Hepatocyte (in vitro differentiated cells): ENCODE results near the gene CHST11. TPM values are rescaled to one million over a fixed set of nuclear protein-coding genes. Genes with fewer than 3 reads are reported as not detected.

ENCODE experiments used
- DNase-seq: peaks from one replicate; pipeline ENCODE4 v3.0.0-alpha.2; 2016; ENCODE audit warnings: low spot score
- H2AFZ ChIP-seq: fragments of 200-600 bp; sonication (generic); 2 replicates; pipeline ENCODE4 v1.6.0; 2016; ENCODE audit warnings: antibody characterized with exemption, mild to moderate bottlenecking
- H3K27ac ChIP-seq: fragments of 200-600 bp; sonication (generic); 2 replicates; pipeline ENCODE4 v1.5.1; 2016; ENCODE audit warnings: mild to moderate bottlenecking
- H3K27me3 ChIP-seq: fragments of 200-600 bp; sonication (generic); 2 replicates; pipeline ENCODE4 v1.6.1; 2016
- H3K36me3 ChIP-seq: fragments of 200-600 bp; sonication (generic); replicated peaks from 2 replicates; pipeline ENCODE4 v1.5.1; 2016; ENCODE audit warnings: low read depth; ENCODE audit not compliant: insufficient read depth
- H3K4me1 ChIP-seq: fragments of 200-600 bp; sonication (generic); 2 replicates; pipeline ENCODE4 v1.5.1; 2016; ENCODE audit warnings: mild to moderate bottlenecking, moderate library complexity; ENCODE audit not compliant: insufficient read depth
- H3K4me2 ChIP-seq: fragments of 200-600 bp; sonication (generic); 2 replicates; pipeline ENCODE4 v1.6.0; 2016
- H3K4me3 ChIP-seq: fragments of 200-600 bp; sonication (generic); 2 replicates; pipeline ENCODE4 v1.5.1; 2016; ENCODE audit warnings: mild to moderate bottlenecking
- H3K79me2 ChIP-seq: fragments of 200-600 bp; sonication (generic); 2 replicates; pipeline ENCODE4 v1.6.0; 2017; ENCODE audit warnings: mild to moderate bottlenecking
- H3K9me2 ChIP-seq: fragments of 200-600 bp; sonication (generic); replicated peaks from 2 replicates; pipeline ENCODE4 v1.6.0; 2017; ENCODE audit warnings: mild to moderate bottlenecking; ENCODE audit not compliant: insufficient read depth
- H3K9me3 ChIP-seq: fragments of 200-600 bp; sonication (generic); 2 replicates; pipeline ENCODE4 v1.5.1; 2016; ENCODE audit warnings: low read depth, mild to moderate bottlenecking
- H4K20me1 ChIP-seq: fragments of 200-600 bp; sonication (generic); 2 replicates; pipeline ENCODE4 v1.6.0; 2016; ENCODE audit warnings: mild to moderate bottlenecking; ENCODE audit not compliant: insufficient read depth, poor library complexity, severe bottlenecking
- CTCF ChIP-seq: fragments of 200-600 bp; sonication (generic); IDR thresholded peaks from 2 replicates; pipeline ENCODE4 v1.5.1; 2016; ENCODE audit warnings: antibody characterized with exemption, mild to moderate bottlenecking; ENCODE audit not compliant: poor library complexity
- EZH2phosphoT487 ChIP-seq: fragments of 200-600 bp; sonication (generic); IDR thresholded peaks from one replicate; pipeline ENCODE4 v1.6.1; 2018; ENCODE audit warnings: antibody characterized with exemption, mild to moderate bottlenecking, low read depth, moderate library complexity; ENCODE audit not compliant: unreplicated experiment, severe bottlenecking
- WGBS: methylation state at CpG from one replicate; pipeline ENCODE4 v1.1.6; 2016; ENCODE audit warnings: low lambda C conversion rate; ENCODE audit errors: missing lambda C conversion rate; 5-methylcytosine and 5-hydroxymethylcytosine counted together
- polyA plus RNA-seq: library from polyadenylated mRNA; unstranded; fragments of >200 nt; fragmentation: Nextera tagmentation; extraction: Ambion mirVana; gene quantifications from 2 replicates; pipeline ENCODE4 v1.2.1, GENCODE V29; 2016
- total RNA-seq: library from RNA; depleted of rRNA; stranded (reverse); fragments of >200 nt; gene quantifications from 2 replicates; pipeline ENCODE4 v1.2.3, GENCODE V29; 2014

CHST11 gene
- total and polyA plus RNA-seq, 2 experiments from 2014 or later = 5.2 to 8.9 TPM

DNA sequence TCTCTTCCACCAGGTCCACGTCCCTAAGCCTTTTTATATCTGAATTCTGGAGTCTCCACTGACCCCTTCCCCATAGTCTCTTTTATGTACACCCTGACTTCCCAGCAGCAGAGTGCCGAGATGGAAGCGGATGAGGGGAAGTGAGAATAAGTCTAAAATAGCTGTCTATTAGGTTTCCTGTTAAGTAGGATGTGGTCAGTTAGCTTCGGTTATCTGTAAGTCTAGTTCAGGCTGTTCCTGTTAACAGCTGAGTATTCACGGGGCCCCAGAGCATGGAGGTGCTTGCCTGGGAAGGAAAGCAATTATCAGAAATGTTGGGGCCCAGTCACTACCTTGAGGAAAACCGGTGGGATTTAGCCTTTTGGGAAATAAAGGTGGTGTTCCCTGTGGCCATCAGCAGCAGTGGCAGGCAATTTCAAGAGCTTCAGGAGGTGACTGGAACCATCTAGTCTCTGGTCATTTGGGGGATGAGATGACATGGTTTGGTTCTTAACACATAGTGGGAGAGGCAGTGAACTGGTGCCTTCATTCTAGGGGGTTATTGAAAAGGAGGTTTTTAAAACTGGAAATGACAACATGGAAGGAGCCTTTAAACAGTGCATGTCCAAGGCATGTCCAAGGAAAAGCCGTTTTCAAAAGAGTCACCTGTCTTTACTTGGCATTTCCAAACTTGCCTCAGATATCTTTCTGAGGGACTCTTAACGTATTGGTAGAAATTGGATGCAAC is 21.8 kb downstream of the CHST11 start:
- H3K4me3 ChIP-seq = no peak overlapping the region
- no peak overlapping the region for H2AFZ ChIP-seq
- TF ChIP-seq EZH2phosphoT487 (no peak), CTCF (no peak)
- no peaks in the 10 kb centered on the region for H3K36me3 ChIP-seq
- 89% methylated on average over 8 of the region's 8 CpGs for WGBS
- no peaks in the 10 kb centered on the region for H3K79me2 ChIP-seq
- no peak overlapping the region for H3K4me2 ChIP-seq
- no peaks in the 10 kb centered on the region for H3K9me3 ChIP-seq
- no peaks in the 10 kb centered on the region for H3K27me3 ChIP-seq
- DNase-seq = no peak
- H3K9me2 ChIP-seq = no peaks in the 10 kb centered on the region
- no peak overlapping the region for H3K27ac ChIP-seq
- no peaks in the 10 kb centered on the region for H4K20me1 ChIP-seq
- H3K4me1 ChIP-seq = no peaks in the 10 kb centered on the region

DNA sequence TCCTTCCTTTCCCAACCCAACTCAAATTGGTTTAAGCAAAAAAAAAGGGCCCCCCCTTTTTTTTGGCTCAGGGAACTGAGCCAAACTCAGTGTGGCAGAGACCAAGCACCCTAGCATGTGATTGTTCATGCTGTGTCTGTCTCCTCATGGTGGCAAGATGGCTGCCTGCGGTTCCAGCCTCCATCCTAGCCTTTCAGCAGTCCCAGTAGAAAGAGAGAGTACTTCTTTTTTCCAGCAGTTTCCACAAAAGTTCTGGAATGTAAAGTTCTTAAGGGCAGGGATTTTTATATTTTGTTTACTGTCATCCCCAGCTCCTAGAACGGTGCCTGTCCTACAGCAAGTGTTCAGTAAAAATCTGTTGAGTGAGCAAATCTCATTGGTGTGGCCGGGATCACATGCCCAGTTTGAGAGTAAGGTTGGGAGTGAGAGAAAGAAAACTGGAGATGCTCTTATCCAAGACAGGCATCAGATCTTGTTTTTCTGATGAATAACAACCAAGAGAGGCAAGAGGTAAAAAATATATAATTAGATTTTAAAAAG is 22.4 kb downstream of the CHST11 start:
- Histone ChIP-seq H3K4me2 (no peak overlapping the region), H3K27ac (no peak overlapping the region), H2AFZ (no peak overlapping the region), H3K79me2 (no peaks in the 10 kb centered on the region), H4K20me1 (no peaks in the 10 kb centered on the region), H3K27me3 (no peaks in the 10 kb centered on the region), H3K4me1 (no peaks in the 10 kb centered on the region), H3K36me3 (no peaks in the 10 kb centered on the region), H3K9me3 (no peaks in the 10 kb centered on the region), H3K9me2 (no peaks in the 10 kb centered on the region), H3K4me3 (no peak overlapping the region)
- no peak for TF ChIP-seq CTCF
- no peak for TF ChIP-seq EZH2phosphoT487
- 90% methylated on average over 3 of the region's 3 CpGs for WGBS
- no peak for DNase-seq

- H3K27ac ChIP-seq = no peak overlapping the region
- no peak overlapping the region for H3K4me2 ChIP-seq
- no peak for TF ChIP-seq CTCF
- no peak overlapping the region for H2AFZ ChIP-seq
- no peaks in the 10 kb centered on the region for H3K27me3 ChIP-seq
- H3K4me3 ChIP-seq = no peak overlapping the region
- H3K4me1 ChIP-seq = no peaks in the 10 kb centered on the region
- no peaks in the 10 kb centered on the region for H3K36me3 ChIP-seq
- WGBS = 93% methylated on average over 3 of the region's 3 CpGs
- no peaks in the 10 kb centered on the region for H3K79me2 ChIP-seq
- H3K9me3 ChIP-seq = no peaks in the 10 kb centered on the region
- H3K9me2 ChIP-seq = no peaks in the 10 kb centered on the region
- no peaks in the 10 kb centered on the region for H4K20me1 ChIP-seq
- no peak for DNase-seq
These were observed 23.3 kb downstream of the CHST11 start for GRCh38 chr12:104480012-104480411.
